Glutamatergic neuron (in vitro differentiated cells): ENCODE results near the gene ANGPTL2. TPM values are rescaled to one million over a fixed set of nuclear protein-coding genes. Genes with fewer than 3 reads are reported as not detected.

Source experiments
- DNase-seq: peaks from one replicate; pipeline ENCODE4 v3.0.0; 2022
- H3K27ac Mint-ChIP-seq: one replicate; pipeline ENCODE4 v1.8.0; 2020; ENCODE audit warnings: mild to moderate bottlenecking, mixed read lengths, inconsistent platforms; ENCODE audit not compliant: unreplicated experiment
- H3K27me3 Mint-ChIP-seq: one replicate; pipeline ENCODE4 v1.8.0; 2020; ENCODE audit warnings: mild to moderate bottlenecking, moderate library complexity, mixed read lengths, inconsistent platforms; ENCODE audit not compliant: unreplicated experiment
- H3K36me3 Mint-ChIP-seq: one replicate; pipeline ENCODE4 v1.8.0; 2020; ENCODE audit warnings: mild to moderate bottlenecking, mixed read lengths, inconsistent platforms; ENCODE audit not compliant: unreplicated experiment
- H3K4me1 Mint-ChIP-seq: one replicate; pipeline ENCODE4 v1.8.0; 2020; ENCODE audit warnings: mild to moderate bottlenecking, low read depth, mixed read lengths, inconsistent platforms; ENCODE audit not compliant: unreplicated experiment
- H3K4me3 Mint-ChIP-seq: one replicate; pipeline ENCODE4 v1.8.0; 2020; ENCODE audit warnings: mild to moderate bottlenecking, mixed read lengths, inconsistent platforms; ENCODE audit not compliant: unreplicated experiment
- H3K9me3 Mint-ChIP-seq: one replicate; pipeline ENCODE4 v1.8.0; 2020; ENCODE audit warnings: mild to moderate bottlenecking, moderate library complexity, mixed read lengths, inconsistent platforms; ENCODE audit not compliant: unreplicated experiment
- CTCF ChIP-seq: fragments of 200-600 bp; sonication (generic); IDR thresholded peaks from one replicate; pipeline ENCODE4 v1.5.0; 2021; ENCODE audit not compliant: partially characterized antibody, unreplicated experiment
- total RNA-seq: library from RNA; stranded (reverse); fragmentation: NEBNext Ultra II Directional; extraction: Animal tissue kit (Norgen Biotek cat#: 25700); gene quantifications from one replicate; pipeline ENCODE4 v1.2.1, GENCODE V29; 2021; ENCODE audit not compliant: unreplicated experiment

ANGPTL2 gene
- total RNA-seq, 1 donor from 2014 or later: 55.5 TPM

- Mint-ChIP-seq H3K4me3 (peak overlapping the region; percentile 17), H3K9me3 (peaks cover 14% of the 10 kb centered on the region), H3K27me3 (peaks cover 14% of the 10 kb centered on the region), H3K36me3 (no peaks in the 10 kb centered on the region), H3K27ac (peak overlapping the region; percentile 99), H3K4me1 (peaks cover 60% of the 10 kb centered on the region)
- DNase-seq: no peak
- no peak for TF ChIP-seq CTCF
Observed at GRCh38 chr9:127130235-127130634, 7.8 kb upstream of the ANGPTL2 start.

- no peak for DNase-seq
- Mint-ChIP-seq H3K4me1 (peaks cover 60% of the 10 kb centered on the region), H3K27me3 (peaks cover 14% of the 10 kb centered on the region), H3K4me3 (no peak overlapping the region), H3K27ac (peak overlapping the region; percentile 99), H3K36me3 (no peaks in the 10 kb centered on the region), H3K9me3 (peaks cover 14% of the 10 kb centered on the region)
- TF ChIP-seq CTCF: no peak
Observed at GRCh38 chr9:127129718-127130085, 7.3 kb upstream of the ANGPTL2 start.

GRCh38 chr9:127129073-127129717, 6.8 kb upstream of the ANGPTL2 start:
- no peak overlapping the region for H3K4me3 Mint-ChIP-seq
- no peaks in the 10 kb centered on the region for H3K36me3 Mint-ChIP-seq
- peaks cover 17% of the 10 kb centered on the region for H3K9me3 Mint-ChIP-seq
- no peak for TF ChIP-seq CTCF
- DNase-seq: no peak
- peaks cover 59% of the 10 kb centered on the region for H3K4me1 Mint-ChIP-seq
- H3K27me3 Mint-ChIP-seq: peaks cover 17% of the 10 kb centered on the region
- H3K27ac Mint-ChIP-seq: peak overlapping the region; percentile 80

GRCh38 chr9:127128341-127129072, 6.1 kb upstream of the ANGPTL2 start:
- peaks cover 12% of the 10 kb centered on the region for H3K27me3 Mint-ChIP-seq
- no peak overlapping the region for H3K4me3 Mint-ChIP-seq
- H3K4me1 Mint-ChIP-seq: peaks cover 56% of the 10 kb centered on the region
- H3K36me3 Mint-ChIP-seq: no peaks in the 10 kb centered on the region
- no peak for DNase-seq
- H3K27ac Mint-ChIP-seq: peak overlapping the region; percentile 80
- peaks cover 17% of the 10 kb centered on the region for H3K9me3 Mint-ChIP-seq
- no peak for TF ChIP-seq CTCF

- Mint-ChIP-seq H3K9me3 (peaks cover 17% of the 10 kb centered on the region), H3K36me3 (no peaks in the 10 kb centered on the region), H3K27me3 (peaks cover 12% of the 10 kb centered on the region), H3K27ac (no peak overlapping the region), H3K4me1 (peaks cover 50% of the 10 kb centered on the region), H3K4me3 (no peak overlapping the region)
- DNase-seq: no peak
- no peak for TF ChIP-seq CTCF
Observed at GRCh38 chr9:127126971-127127370, 4.5 kb upstream of the ANGPTL2 start.
